Activated CD4-positive, alpha-beta memory T cell treated with anti-CD3 and anti-CD28 coated beads for 36 hours (primary cell): ENCODE results near the gene ACKR3. TPM values are rescaled to one million over a fixed set of nuclear protein-coding genes. Genes with fewer than 3 reads are reported as not detected.

Source experiments
- CTCF ChIA-PET: fragments of 350-600 bp; sonication (Branson Sonifier 250); formaldehyde crosslinking; loops from one replicate; lab custom pipeline; 2021; ENCODE audit warnings: antibody characterized with exemption, inconsistent platforms; lab: Charles Lee
- POLR2A ChIA-PET: fragments of 350-600 bp; sonication (Branson Sonifier 250); formaldehyde crosslinking; loops from one replicate; lab custom pipeline; 2021; ENCODE audit warnings: antibody characterized with exemption; lab: Charles Lee
- DNase-seq: peaks from one replicate; pipeline ENCODE4 v3.0.0-alpha.2; 2020
- H3K27ac Mint-ChIP-seq: one replicate; pipeline ENCODE4 v1.8.0; 2021; ENCODE audit warnings: mixed read lengths
- H3K27me3 Mint-ChIP-seq: one replicate; pipeline ENCODE4 v1.8.0; 2021; ENCODE audit warnings: mixed read lengths
- H3K36me3 Mint-ChIP-seq: one replicate; pipeline ENCODE4 v1.8.0; 2021; ENCODE audit warnings: mixed read lengths
- H3K4me1 Mint-ChIP-seq: one replicate; pipeline ENCODE4 v1.8.0; 2021; ENCODE audit warnings: low read depth, mixed read lengths
- H3K4me3 Mint-ChIP-seq: one replicate; pipeline ENCODE4 v1.8.0; 2021; ENCODE audit warnings: mild to moderate bottlenecking, mixed read lengths
- H3K9me3 Mint-ChIP-seq: one replicate; pipeline ENCODE4 v1.8.0; 2021; ENCODE audit warnings: mixed read lengths
- intact Hi-C: fragments of 100-400 bp; cut with micrococcal nuclease; formaldehyde crosslinking; loops from one replicate; pipeline ENCODE4 v1.15.1; 2023
- total RNA-seq, 2 experiments: library from RNA; stranded (reverse); gene quantifications; one replicate each; pipeline ENCODE4 v1.2.3, GENCODE V29; 2021

ACKR3 gene
- total RNA-seq, 2 experiments from 2014 or later, result 1.2 TPM

- H3K4me3 Mint-ChIP-seq, result peak overlapping the region; percentile 74
- ChIA-PET POLR2A (interaction anchor here (0.8 to 1.5 kb wide), 2 partner anchors 22 to 548 kb away, joined by 3 to 4 read pairs; partner anchors contain the start of gene COPS8), CTCF (interaction anchor here (1.2 to 2.2 kb wide), 5 partner anchors 12 to 33 kb away, joined by 3 to 12 read pairs (median 5); partner anchors contain the start of gene ACKR3)
- intact Hi-C loops, result loop anchor here (2.0 kb wide), 1 partner anchor 16 kb away; no protein-coding TSS in a partner anchor
- no peaks in the 10 kb centered on the region for H3K9me3 Mint-ChIP-seq
- DNase-seq, result peak; percentile 60
- no peaks in the 10 kb centered on the region for H3K27me3 Mint-ChIP-seq
- H3K4me1 Mint-ChIP-seq, result peaks cover 50% of the 10 kb centered on the region
- H3K36me3 Mint-ChIP-seq, result peaks cover 5% of the 10 kb centered on the region
- peak overlapping the region; percentile 73 for H3K27ac Mint-ChIP-seq
These were observed 32.8 kb upstream of the ACKR3 start for GRCh38 chr2:236536727-236537398.

- CTCF ChIA-PET, result interaction anchor here (1.0 to 2.1 kb wide), 3 partner anchors 15 to 32 kb away, joined by 3 to 10 read pairs (median 4); partner anchors contain the start of gene ACKR3
These were observed 31.4 kb upstream of the ACKR3 start for GRCh38 chr2:236538242-236538641.

GRCh38 chr2:236541008-236541562 lies 28.5 kb upstream of the ACKR3 start:
- peak overlapping the region; percentile 50 for H3K27ac Mint-ChIP-seq
- CTCF ChIA-PET, result no interaction called here
- intact Hi-C loops, result loop anchor here (1.0 to 10.0 kb wide), 2 partner anchors 11 to 544 kb away; partner anchors contain the start of gene COPS8
- H3K27me3 Mint-ChIP-seq, result no peaks in the 10 kb centered on the region
- POLR2A ChIA-PET, result no interaction called here
- no peak for DNase-seq
- peaks cover 70% of the 10 kb centered on the region for H3K4me1 Mint-ChIP-seq
- no peaks in the 10 kb centered on the region for H3K9me3 Mint-ChIP-seq
- H3K4me3 Mint-ChIP-seq, result no peak overlapping the region
- peaks cover 6% of the 10 kb centered on the region for H3K36me3 Mint-ChIP-seq

More at GRCh38 chr2:236538242-236538641, 31.4 kb upstream of the ACKR3 start:
- Mint-ChIP-seq H3K4me1 (peaks cover 57% of the 10 kb centered on the region), H3K36me3 (peaks cover 6% of the 10 kb centered on the region), H3K27ac (peak overlapping the region; percentile 70), H3K9me3 (no peaks in the 10 kb centered on the region), H3K4me3 (peak overlapping the region; percentile 74), H3K27me3 (no peaks in the 10 kb centered on the region)
- POLR2A ChIA-PET, result interaction anchor here (1.3 to 1.5 kb wide), 3 partner anchors 10 to 547 kb away, joined by 3 to 4 read pairs (median 3); partner anchors contain the start of gene COPS8
- intact Hi-C loops, result loop anchor here (1.0 kb wide), 1 partner anchor 8 kb away; no protein-coding TSS in a partner anchor
- DNase-seq, result peak; percentile 45

GRCh38 chr2:236544362-236544761 lies 25.3 kb upstream of the ACKR3 start:
- peaks cover 7% of the 10 kb centered on the region for H3K36me3 Mint-ChIP-seq
- H3K27me3 Mint-ChIP-seq, result no peaks in the 10 kb centered on the region
- CTCF ChIA-PET, result interaction anchor here (0.6 kb wide), 1 partner anchor 229 kb away, joined by 4 read pairs; no protein-coding TSS in a partner anchor
- no peak for DNase-seq
- intact Hi-C loops, result loop anchor here (10.0 kb wide), 1 partner anchor 540 kb away; the partner anchor contains the start of gene COPS8
- H3K27ac Mint-ChIP-seq, result no peak overlapping the region
- peaks cover 80% of the 10 kb centered on the region for H3K4me1 Mint-ChIP-seq
- POLR2A ChIA-PET, result no interaction called here
- no peak overlapping the region for H3K4me3 Mint-ChIP-seq
- peaks cover 3% of the 10 kb centered on the region for H3K9me3 Mint-ChIP-seq

- no peak for DNase-seq
- no peak overlapping the region for H3K4me3 Mint-ChIP-seq
- H3K36me3 Mint-ChIP-seq, result peaks cover 4% of the 10 kb centered on the region
- peaks cover 3% of the 10 kb centered on the region for H3K9me3 Mint-ChIP-seq
- intact Hi-C loops, result loop anchor here (10.0 kb wide), 1 partner anchor 540 kb away; the partner anchor contains the start of gene COPS8
- H3K4me1 Mint-ChIP-seq, result peaks cover 81% of the 10 kb centered on the region
- CTCF ChIA-PET, result interaction anchor here (0.7 to 2.3 kb wide), 2 partner anchors 33 to 36 kb away, joined by 3 to 16 read pairs; no protein-coding TSS in a partner anchor
- H3K27me3 Mint-ChIP-seq, result no peaks in the 10 kb centered on the region
- POLR2A ChIA-PET, result interaction anchor here (0.9 to 1.5 kb wide), 2 partner anchors 9 kb away, joined by 3 to 4 read pairs; no protein-coding TSS in a partner anchor
- no peak overlapping the region for H3K27ac Mint-ChIP-seq
These were observed 24.4 kb upstream of the ACKR3 start for GRCh38 chr2:236545248-236545658.

- CTCF ChIA-PET, result interaction anchor here (0.7 to 2.3 kb wide), 2 partner anchors 33 to 37 kb away, joined by 3 to 16 read pairs; no protein-coding TSS in a partner anchor
- peaks cover 3% of the 10 kb centered on the region for H3K9me3 Mint-ChIP-seq
- H3K27ac Mint-ChIP-seq, result peak overlapping the region; percentile 81
- peaks cover 81% of the 10 kb centered on the region for H3K4me1 Mint-ChIP-seq
- H3K4me3 Mint-ChIP-seq, result peak overlapping the region; percentile 65
- POLR2A ChIA-PET, result interaction anchor here (0.9 to 1.5 kb wide), 3 partner anchors 8 to 33 kb away, joined by 3 to 4 read pairs (median 3); no protein-coding TSS in a partner anchor
- intact Hi-C loops, result loop anchor here (1.0 to 10.0 kb wide), 4 partner anchors 8 to 539 kb away; partner anchors contain the start of genes ACKR3 and COPS8
- no peaks in the 10 kb centered on the region for H3K27me3 Mint-ChIP-seq
- H3K36me3 Mint-ChIP-seq, result peaks cover 4% of the 10 kb centered on the region
- DNase-seq, result peak; percentile 44
These were observed 23.7 kb upstream of the ACKR3 start for GRCh38 chr2:236545814-236546480.

- peaks cover 3% of the 10 kb centered on the region for H3K9me3 Mint-ChIP-seq
- ChIA-PET POLR2A (interaction anchor here (1.4 to 1.5 kb wide), 2 partner anchors 11 to 33 kb away, joined by 3 to 4 read pairs; no protein-coding TSS in a partner anchor), CTCF (interaction anchor here (2.3 kb wide), 1 partner anchor 34 kb away, joined by 16 read pairs; no protein-coding TSS in a partner anchor)
- H3K4me3 Mint-ChIP-seq, result peak overlapping the region; percentile 5
- H3K36me3 Mint-ChIP-seq, result peaks cover 4% of the 10 kb centered on the region
- DNase-seq, result peak; percentile 52
- H3K4me1 Mint-ChIP-seq, result peaks cover 81% of the 10 kb centered on the region
- no peaks in the 10 kb centered on the region for H3K27me3 Mint-ChIP-seq
- H3K27ac Mint-ChIP-seq, result peak overlapping the region; percentile 81
- intact Hi-C loops, result loop anchor here (1.0 to 10.0 kb wide), 4 partner anchors 8 to 538 kb away; partner anchors contain the start of genes ACKR3 and COPS8
These were observed 23.0 kb upstream of the ACKR3 start for GRCh38 chr2:236546561-236547002.

GRCh38 chr2:236547725-236548124 lies 21.9 kb upstream of the ACKR3 start:
- ChIA-PET CTCF (interaction anchor here (0.6 to 2.3 kb wide), 5 partner anchors 11 to 1185 kb away, joined by 3 to 16 read pairs (median 3); no protein-coding TSS in a partner anchor), POLR2A (no interaction called here)
- Mint-ChIP-seq H3K4me3 (no peak overlapping the region), H3K9me3 (peaks cover 3% of the 10 kb centered on the region), H3K27me3 (no peaks in the 10 kb centered on the region), H3K36me3 (peaks cover 1% of the 10 kb centered on the region), H3K27ac (no peak overlapping the region), H3K4me1 (peaks cover 82% of the 10 kb centered on the region)
- DNase-seq, result no peak
- intact Hi-C loops, result loop anchor here (2.0 to 10.0 kb wide), 2 partner anchors 21 to 537 kb away; partner anchors contain the start of genes ACKR3 and COPS8

- H3K27ac Mint-ChIP-seq, result no peak overlapping the region
- DNase-seq, result no peak
- no peak overlapping the region for H3K4me3 Mint-ChIP-seq
- ChIA-PET POLR2A (interaction anchor here (1.2 kb wide), 1 partner anchor 10 kb away, joined by 3 read pairs; no protein-coding TSS in a partner anchor), CTCF (interaction anchor here (1.3 to 1.9 kb wide), 3 partner anchors 12 to 36 kb away, joined by 5 to 7 read pairs (median 6); partner anchors contain the start of gene ACKR3)
- intact Hi-C loops, result loop anchor here (10.0 kb wide), 1 partner anchor 536 kb away; the partner anchor contains the start of gene COPS8
- no peaks in the 10 kb centered on the region for H3K27me3 Mint-ChIP-seq
- H3K4me1 Mint-ChIP-seq, result peaks cover 88% of the 10 kb centered on the region
- H3K36me3 Mint-ChIP-seq, result peaks cover 1% of the 10 kb centered on the region
- H3K9me3 Mint-ChIP-seq, result peaks cover 3% of the 10 kb centered on the region
These were observed 21.3 kb upstream of the ACKR3 start for GRCh38 chr2:236548179-236548921.

- Mint-ChIP-seq H3K27me3 (no peaks in the 10 kb centered on the region), H3K4me3 (no peak overlapping the region), H3K9me3 (peaks cover 8% of the 10 kb centered on the region), H3K27ac (no peak overlapping the region), H3K4me1 (peaks cover 95% of the 10 kb centered on the region), H3K36me3 (peaks cover 7% of the 10 kb centered on the region)
- no peak for DNase-seq
- ChIA-PET CTCF (interaction anchor here (1.3 to 1.9 kb wide), 3 partner anchors 13 to 37 kb away, joined by 5 to 7 read pairs (median 6); partner anchors contain the start of gene ACKR3), POLR2A (interaction anchor here (1.2 kb wide), 1 partner anchor 11 kb away, joined by 3 read pairs; no protein-coding TSS in a partner anchor)
- intact Hi-C loops, result loop anchor here (10.0 kb wide), 1 partner anchor 536 kb away; the partner anchor contains the start of gene COPS8
These were observed 20.5 kb upstream of the ACKR3 start for GRCh38 chr2:236549165-236549564.
